Medulla oblongata (tissue), 1 donor: ENCODE data around the gene SENP1.

Experiments used
- DNase-seq: peaks from one replicate; pipeline ENCODE4 v3.0.0-alpha.2; 2015; ENCODE audit errors: extremely low spot score

The SENP1 gene

GRCh38 chr12:48017921-48018617, 87.8 kb downstream of the SENP1 start:
- no peak for DNase-seq

GRCh38 chr12:48017496-48017895, 88.4 kb downstream of the SENP1 start:
- DNase-seq: peak; percentile 82

- DNase-seq: no peak
Measured at GRCh38 chr12:48016373-48017020, 89.4 kb downstream of the SENP1 start.

- DNase-seq: no peak
Measured at GRCh38 chr12:48015954-48016353, 89.9 kb downstream of the SENP1 start.

GRCh38 chr12:48015129-48015528, 90.8 kb downstream of the SENP1 start:
- no peak for DNase-seq

GRCh38 chr12:48013287-48013686, 92.6 kb downstream of the SENP1 start:
- no peak for DNase-seq

- DNase-seq: no peak
Measured at GRCh38 chr12:48012070-48012469, 93.8 kb downstream of the SENP1 start.

- DNase-seq: no peak
Measured at GRCh38 chr12:48010366-48010970, 95.4 kb downstream of the SENP1 start.

- DNase-seq: no peak
Measured at GRCh38 chr12:48009471-48009870, 96.4 kb downstream of the SENP1 start.

- DNase-seq: no peak
Measured at GRCh38 chr12:48008950-48009349, 96.9 kb downstream of the SENP1 start.

GRCh38 chr12:48008349-48008748, 97.5 kb downstream of the SENP1 start:
- DNase-seq: no peak

- no peak for DNase-seq
Measured at GRCh38 chr12:48007206-48007605, 98.7 kb downstream of the SENP1 start.

- DNase-seq: no peak
Measured at GRCh38 chr12:48005750-48006021, 100.2 kb downstream of the SENP1 start.

GRCh38 chr12:48005001-48005749, 100.7 kb downstream of the SENP1 start:
- no peak for DNase-seq

GRCh38 chr12:48004053-48004941, 101.6 kb downstream of the SENP1 start, which contains the start of gene COL2A1:
Gene COL2A1 (minus strand): TSS chr12:48004476. CDS start chr12:48004321, 155 bp downstream.
- no peak for DNase-seq

- DNase-seq: no peak
Measured at GRCh38 chr12:48003226-48004052, 102.4 kb downstream of the SENP1 start.

GRCh38 chr12:48002773-48003218, 103.1 kb downstream of the SENP1 start:
- DNase-seq: no peak

- no peak for DNase-seq
Measured at GRCh38 chr12:48002414-48002730, 103.5 kb downstream of the SENP1 start.

GRCh38 chr12:48001505-48002413, 104.1 kb downstream of the SENP1 start:
- DNase-seq: peak; percentile 9
